Measurements from ENCODE around the gene C3orf18. TPM values are rescaled to one million over a fixed set of nuclear protein-coding genes. Genes with fewer than 3 reads are reported as not detected.

The C3orf18 gene
- total RNA-seq, 2 experiments from 2014 or later, result 29.0 to 33.9 TPM

DNA sequence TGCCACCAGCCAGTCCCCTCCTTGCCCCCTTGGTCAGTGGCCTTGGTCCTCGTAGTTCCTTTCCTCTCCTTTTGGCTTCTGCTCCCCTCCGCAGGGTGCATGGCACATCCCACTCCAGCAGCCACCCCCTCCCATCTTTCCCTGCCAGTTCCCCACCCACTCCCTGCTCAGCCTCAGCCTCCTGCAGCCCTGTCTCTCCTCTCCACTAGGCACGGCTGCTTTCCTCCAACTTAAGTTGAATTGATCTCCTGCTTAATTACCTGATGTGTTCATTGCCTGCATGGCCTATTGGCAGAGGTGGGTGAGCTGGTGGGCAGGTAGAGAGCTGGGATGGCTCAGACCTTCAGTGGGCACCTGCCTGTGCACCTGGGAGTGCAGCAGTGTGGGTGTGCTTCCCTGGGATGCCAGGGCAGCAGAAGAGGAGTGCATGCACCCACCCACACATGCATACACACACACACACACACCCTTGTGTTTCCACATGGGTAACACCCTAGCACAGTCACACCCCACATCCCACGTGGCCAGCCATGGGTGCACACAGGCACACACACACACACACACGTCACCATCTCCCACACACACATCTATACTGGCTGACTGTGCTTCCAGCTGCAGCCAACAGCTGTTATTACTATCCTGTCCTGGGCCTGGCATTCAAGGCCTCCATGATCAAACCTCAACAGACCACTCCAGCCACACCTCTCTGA, 30.9 kb downstream of the C3orf18 start:
- Mint-ChIP-seq H3K9me3 (no peaks in the 10 kb centered on the region), H3K4me1 (no peaks in the 10 kb centered on the region), H3K4me3 (no peak overlapping the region), H3K27ac (no peak overlapping the region), H3K36me3 (ENCODE audit: low read depth) (no peaks in the 10 kb centered on the region), H3K27me3 (peaks cover 23% of the 10 kb centered on the region)
- ChIA-PET POLR2A (interaction anchor here (0.5 kb wide), 1 partner anchor 32 kb away, joined by 3 read pairs; no protein-coding TSS in a partner anchor), CTCF (interaction anchor here (1.6 to 2.2 kb wide), 3 partner anchors 13 to 99 kb away, joined by 3 to 5 read pairs (median 4); no protein-coding TSS in a partner anchor)
- DNase-seq, result no peak

- H3K27ac Mint-ChIP-seq, result no peak overlapping the region
- H3K4me1 Mint-ChIP-seq, result no peaks in the 10 kb centered on the region
- H3K4me3 Mint-ChIP-seq, result no peak overlapping the region
- peaks cover 33% of the 10 kb centered on the region for H3K27me3 Mint-ChIP-seq
- no peak for DNase-seq
- CTCF ChIA-PET, result interaction anchor here (1.0 kb wide), 1 partner anchor 22 kb away, joined by 3 read pairs; no protein-coding TSS in a partner anchor
- H3K9me3 Mint-ChIP-seq, result no peaks in the 10 kb centered on the region
- no peaks in the 10 kb centered on the region for H3K36me3 Mint-ChIP-seq (ENCODE audit: low read depth)
- POLR2A ChIA-PET, result no interaction called here
These were observed 32.7 kb downstream of the C3orf18 start for GRCh38 chr3:50534681-50535330.

DNA sequence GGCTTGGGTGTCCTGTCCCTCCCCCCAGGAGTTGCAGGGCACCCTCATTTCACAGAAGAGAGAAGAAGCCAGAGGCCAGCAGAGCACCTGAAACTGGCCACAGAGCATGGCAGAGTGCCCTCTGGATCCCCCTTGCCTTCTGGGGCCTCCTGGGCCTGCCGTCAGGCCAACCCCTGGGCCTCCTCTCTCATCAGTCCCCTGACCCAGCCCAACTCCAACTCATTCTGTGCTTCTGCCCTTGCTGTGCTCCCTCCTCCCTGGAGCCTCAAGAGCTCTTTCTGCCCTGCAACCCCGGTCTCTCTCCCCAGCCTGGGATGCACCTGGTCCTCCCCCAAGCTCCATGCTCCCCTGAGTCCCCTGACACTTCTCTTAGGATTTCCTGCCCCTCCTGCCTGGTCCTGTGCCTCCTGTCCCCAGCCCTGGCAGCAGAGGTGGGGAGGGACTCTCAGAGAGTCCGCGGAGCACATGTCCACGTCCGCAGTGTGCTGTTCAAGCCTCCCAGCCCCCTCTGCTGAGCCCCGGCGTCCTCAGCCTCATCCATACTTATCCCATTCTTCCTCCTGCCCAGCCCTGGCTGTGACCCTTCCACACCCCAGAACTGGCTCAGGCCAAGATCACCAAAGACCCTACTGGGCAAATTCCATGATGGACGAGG, 33.6 kb downstream of the C3orf18 start:
- DNase-seq, result no peak
- no peak overlapping the region for H3K4me3 Mint-ChIP-seq
- H3K9me3 Mint-ChIP-seq, result no peaks in the 10 kb centered on the region
- H3K27me3 Mint-ChIP-seq, result peaks cover 35% of the 10 kb centered on the region
- H3K27ac Mint-ChIP-seq, result no peak overlapping the region
- POLR2A ChIA-PET, result no interaction called here
- no peaks in the 10 kb centered on the region for H3K36me3 Mint-ChIP-seq (ENCODE audit: low read depth)
- CTCF ChIA-PET, result interaction anchor here (1.0 kb wide), 1 partner anchor 23 kb away, joined by 3 read pairs; no protein-coding TSS in a partner anchor
- H3K4me1 Mint-ChIP-seq, result no peaks in the 10 kb centered on the region

DNA sequence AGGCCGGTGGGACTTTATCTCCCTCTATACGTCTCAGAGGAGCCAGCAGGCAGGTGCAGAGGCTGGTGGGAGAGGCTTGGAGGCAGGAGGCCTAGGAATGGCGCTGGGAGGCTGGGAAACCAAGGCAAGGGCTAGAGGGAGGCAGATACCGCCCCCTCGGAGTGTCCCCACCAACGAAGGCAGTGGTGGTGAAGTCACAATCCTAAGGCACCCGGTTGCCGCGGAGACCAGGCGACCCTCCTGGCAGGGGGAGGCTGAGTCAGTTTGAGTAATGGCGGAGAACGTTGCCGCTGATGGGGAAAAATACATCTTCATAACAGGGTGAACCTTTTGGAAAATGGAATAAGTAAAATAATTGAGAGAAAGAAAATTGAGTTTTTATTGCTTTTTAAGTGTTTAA, 34.2 kb downstream of the C3orf18 start:
- CTCF ChIA-PET, result no interaction called here
- Mint-ChIP-seq H3K27me3 (peaks cover 29% of the 10 kb centered on the region), H3K27ac (no peak overlapping the region)

DNA sequence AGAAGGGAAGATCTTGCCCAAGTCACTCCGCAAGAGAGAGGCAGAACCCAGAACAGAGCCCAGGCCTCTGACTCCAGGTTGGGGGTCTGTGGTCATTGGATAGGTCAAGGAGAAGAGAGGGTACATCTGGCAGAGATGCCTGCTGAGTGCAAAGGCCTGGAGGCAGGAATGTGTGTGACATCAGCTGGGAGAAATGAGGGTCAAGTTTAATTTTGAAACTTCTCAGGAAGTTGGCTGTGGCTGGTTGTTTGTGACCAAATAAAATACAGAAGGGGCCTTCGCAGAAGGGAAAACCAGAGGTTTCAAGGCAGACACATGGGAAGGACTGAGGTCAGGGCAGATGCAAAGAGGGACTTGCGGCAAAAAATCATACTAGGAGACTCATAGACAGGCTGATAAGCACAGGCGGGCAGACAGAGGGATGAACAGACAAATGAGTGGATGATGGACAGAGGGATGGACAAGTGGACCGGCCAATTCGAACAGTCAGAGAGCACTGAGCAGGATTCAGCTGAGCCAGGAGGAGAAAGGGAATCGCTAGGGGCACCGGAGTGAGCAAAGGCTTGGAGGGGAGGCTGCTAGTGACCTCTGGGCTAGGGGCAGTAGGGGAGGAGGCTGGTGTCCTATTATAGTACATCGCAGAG, 35.4 kb downstream of the C3orf18 start:
- DNase-seq, result no peak
- Mint-ChIP-seq H3K27me3 (peaks cover 25% of the 10 kb centered on the region), H3K4me1 (no peaks in the 10 kb centered on the region), H3K4me3 (no peak overlapping the region), H3K9me3 (no peaks in the 10 kb centered on the region), H3K27ac (no peak overlapping the region), H3K36me3 (ENCODE audit: low read depth) (no peaks in the 10 kb centered on the region)
- ChIA-PET POLR2A (no interaction called here), CTCF (no interaction called here)

More for the DNA sequence above, 34.2 kb downstream of the C3orf18 start:
- Mint-ChIP-seq H3K4me1 (no peaks in the 10 kb centered on the region), H3K4me3 (no peak overlapping the region), H3K36me3 (ENCODE audit: low read depth) (no peaks in the 10 kb centered on the region), H3K9me3 (no peaks in the 10 kb centered on the region)
- DNase-seq, result no peak
- POLR2A ChIA-PET, result no interaction called here

DNA sequence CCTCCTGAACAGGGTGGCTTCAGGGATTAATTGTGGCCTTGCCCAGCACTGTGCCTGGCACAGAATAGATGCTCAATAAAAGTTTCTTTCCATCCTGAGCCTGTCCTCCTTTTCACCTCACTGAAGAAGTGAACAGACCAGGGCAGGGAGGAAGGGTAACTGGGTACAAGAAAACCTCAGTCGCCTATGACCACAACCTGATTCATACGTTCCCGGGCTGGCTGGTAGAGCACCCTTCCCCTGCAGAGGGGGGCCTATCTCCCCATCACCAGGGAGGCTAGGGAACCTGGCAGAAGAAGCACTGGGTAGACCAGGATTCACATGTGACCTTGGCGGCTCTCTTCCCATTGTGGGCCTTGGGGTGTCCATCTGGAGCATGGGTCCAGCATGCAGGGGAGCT, 36.3 kb downstream of the C3orf18 start:
- H3K27me3 Mint-ChIP-seq, result peaks cover 25% of the 10 kb centered on the region
- H3K4me3 Mint-ChIP-seq, result no peak overlapping the region
- no peaks in the 10 kb centered on the region for H3K9me3 Mint-ChIP-seq
- H3K36me3 Mint-ChIP-seq (ENCODE audit: low read depth), result no peaks in the 10 kb centered on the region
- H3K27ac Mint-ChIP-seq, result no peak overlapping the region
- DNase-seq, result no peak
- no peaks in the 10 kb centered on the region for H3K4me1 Mint-ChIP-seq
- ChIA-PET POLR2A (no interaction called here), CTCF (no interaction called here)

GRCh38 chr3:50530001-50530970, 37.3 kb downstream of the C3orf18 start:
- Mint-ChIP-seq H3K27me3 (peaks cover 25% of the 10 kb centered on the region), H3K27ac (no peak overlapping the region), H3K9me3 (no peaks in the 10 kb centered on the region), H3K4me3 (no peak overlapping the region), H3K36me3 (ENCODE audit: low read depth) (no peaks in the 10 kb centered on the region), H3K4me1 (peaks cover 3% of the 10 kb centered on the region)
- ChIA-PET CTCF (no interaction called here), POLR2A (no interaction called here)
- DNase-seq, result no peak

DNA sequence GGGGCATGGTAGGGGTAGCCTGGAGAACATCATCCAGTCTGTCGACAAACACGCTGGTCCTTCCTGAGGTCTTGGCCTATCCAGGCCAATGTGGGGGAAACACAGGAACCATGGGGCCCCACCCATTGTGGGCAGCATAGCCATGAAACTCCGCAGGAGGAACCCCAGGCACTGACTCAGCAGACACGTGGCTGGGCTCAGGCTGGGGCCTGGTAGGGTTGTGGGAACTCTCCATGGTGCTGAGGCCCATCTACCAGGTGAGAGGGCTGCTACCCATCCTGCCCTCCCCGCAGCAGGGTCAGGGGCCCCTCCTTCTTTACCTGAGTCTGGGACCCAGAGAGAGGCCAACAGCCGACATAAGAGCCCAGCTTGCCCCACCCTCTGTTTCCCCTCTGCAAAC, 41.6 kb downstream of the C3orf18 start:
- H3K4me1 Mint-ChIP-seq, result peaks cover 3% of the 10 kb centered on the region
- no peaks in the 10 kb centered on the region for H3K36me3 Mint-ChIP-seq (ENCODE audit: low read depth)

DNA sequence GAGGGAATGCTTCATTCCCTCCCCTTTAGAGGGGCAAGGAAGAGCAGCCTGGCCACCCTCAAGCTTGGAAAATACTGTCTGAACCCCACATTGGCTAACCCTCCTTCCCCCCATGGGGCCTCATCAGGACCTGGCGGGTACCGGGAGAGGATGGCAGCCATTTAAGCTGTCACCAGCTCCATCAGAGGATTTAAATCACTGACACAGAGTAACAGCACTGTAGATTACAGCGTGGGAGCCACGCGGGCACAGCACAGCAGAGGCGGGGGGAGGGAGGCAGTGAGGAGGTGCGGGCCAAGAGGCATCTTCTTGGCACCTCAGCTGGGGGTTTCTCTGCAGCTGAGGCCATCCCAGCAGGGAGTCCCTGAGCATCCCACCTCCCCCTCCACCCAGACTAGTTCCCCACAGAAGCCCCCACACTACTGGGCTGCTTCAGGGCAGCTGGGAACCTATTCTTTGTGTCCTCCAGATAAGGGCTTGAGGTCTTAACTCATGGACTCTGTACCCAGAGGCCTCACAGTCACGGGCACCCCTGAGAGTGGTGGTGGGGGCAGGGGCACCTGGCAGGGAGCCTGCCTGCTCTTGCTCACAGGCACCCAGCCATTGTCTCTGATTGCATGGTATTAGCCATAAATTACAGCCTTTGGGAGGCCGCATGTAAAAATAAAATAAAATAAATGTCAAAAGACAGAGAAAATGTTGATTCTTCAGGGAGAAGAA, 42.2 kb downstream of the C3orf18 start:
- ChIA-PET POLR2A (no interaction called here), CTCF (interaction anchor here (1.5 kb wide), 1 partner anchor 17 kb away, joined by 5 read pairs; no protein-coding TSS in a partner anchor)
- Mint-ChIP-seq H3K27me3 (peaks cover 12% of the 10 kb centered on the region), H3K36me3 (ENCODE audit: low read depth) (no peaks in the 10 kb centered on the region), H3K4me1 (peaks cover 3% of the 10 kb centered on the region), H3K4me3 (no peak overlapping the region), H3K27ac (no peak overlapping the region), H3K9me3 (no peaks in the 10 kb centered on the region)
- no peak for DNase-seq

More for the DNA sequence above, 41.6 kb downstream of the C3orf18 start:
- DNase-seq, result peak; percentile 74
- Mint-ChIP-seq H3K27ac (no peak overlapping the region), H3K27me3 (peaks cover 12% of the 10 kb centered on the region), H3K9me3 (no peaks in the 10 kb centered on the region), H3K4me3 (no peak overlapping the region)
- ChIA-PET POLR2A (no interaction called here), CTCF (interaction anchor here (1.5 kb wide), 1 partner anchor 16 kb away, joined by 5 read pairs; no protein-coding TSS in a partner anchor)

DNA sequence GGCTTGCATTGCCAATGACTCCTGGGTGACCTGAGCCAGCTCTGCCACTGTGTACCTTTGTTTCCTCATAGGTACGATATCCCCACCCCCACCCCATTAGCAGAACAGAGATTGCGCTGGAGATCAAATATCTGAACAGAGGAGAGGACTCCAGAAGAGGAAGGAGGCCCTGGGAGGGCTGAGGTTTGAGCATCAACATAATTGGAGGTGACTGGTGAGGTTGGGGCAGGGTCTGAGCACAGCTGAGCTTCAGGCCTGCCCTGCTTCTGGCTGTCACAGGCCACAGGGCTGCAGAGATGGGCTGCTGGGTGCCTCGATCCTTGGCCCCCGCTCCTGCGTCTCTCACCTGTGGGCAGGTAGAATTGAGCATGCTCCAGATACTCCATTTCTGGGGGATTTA, 42.8 kb downstream of the C3orf18 start:
- H3K27ac Mint-ChIP-seq, result no peak overlapping the region
- CTCF ChIA-PET, result interaction anchor here (1.5 to 2.5 kb wide), 2 partner anchors 17 to 18 kb away, joined by 5 to 8 read pairs; no protein-coding TSS in a partner anchor
- POLR2A ChIA-PET, result no interaction called here
- DNase-seq, result no peak
- H3K4me3 Mint-ChIP-seq, result no peak overlapping the region
- H3K4me1 Mint-ChIP-seq, result peaks cover 4% of the 10 kb centered on the region
- H3K9me3 Mint-ChIP-seq, result no peaks in the 10 kb centered on the region
- H3K36me3 Mint-ChIP-seq (ENCODE audit: low read depth), result no peaks in the 10 kb centered on the region
- peaks cover 9% of the 10 kb centered on the region for H3K27me3 Mint-ChIP-seq

- DNase-seq, result no peak
- Mint-ChIP-seq H3K27me3 (peaks cover 6% of the 10 kb centered on the region), H3K9me3 (no peaks in the 10 kb centered on the region), H3K36me3 (ENCODE audit: low read depth) (no peaks in the 10 kb centered on the region), H3K4me3 (no peak overlapping the region), H3K4me1 (peaks cover 9% of the 10 kb centered on the region), H3K27ac (no peak overlapping the region)
- CTCF ChIA-PET, result interaction anchor here (0.9 to 2.5 kb wide), 4 partner anchors 19 to 90 kb away, joined by 3 to 8 read pairs (median 6); no protein-coding TSS in a partner anchor
- POLR2A ChIA-PET, result no interaction called here
These were observed 44.2 kb downstream of the C3orf18 start for GRCh38 chr3:50523279-50523811.
